DND-41 (cell line): ENCODE data around the gene UPF1.

Experiments used
- CTCF ChIP-seq: IDR thresholded peaks from 2 replicates; pipeline ENCODE4 v1.5.1; 2012; ENCODE audit warnings: borderline replicate concordance, low read length, moderate library complexity, mild to moderate bottlenecking; ENCODE audit not compliant: poor library complexity, severe bottlenecking; ENCODE audit errors: extremely low read depth
- EZH2 ChIP-seq: IDR thresholded peaks from 3 replicates; pipeline ENCODE4 v1.6.1; 2012; ENCODE audit warnings: borderline replicate concordance, low read depth, mild to moderate bottlenecking, moderate library complexity, low read length, inconsistent platforms; ENCODE audit not compliant: severe bottlenecking

DNA sequence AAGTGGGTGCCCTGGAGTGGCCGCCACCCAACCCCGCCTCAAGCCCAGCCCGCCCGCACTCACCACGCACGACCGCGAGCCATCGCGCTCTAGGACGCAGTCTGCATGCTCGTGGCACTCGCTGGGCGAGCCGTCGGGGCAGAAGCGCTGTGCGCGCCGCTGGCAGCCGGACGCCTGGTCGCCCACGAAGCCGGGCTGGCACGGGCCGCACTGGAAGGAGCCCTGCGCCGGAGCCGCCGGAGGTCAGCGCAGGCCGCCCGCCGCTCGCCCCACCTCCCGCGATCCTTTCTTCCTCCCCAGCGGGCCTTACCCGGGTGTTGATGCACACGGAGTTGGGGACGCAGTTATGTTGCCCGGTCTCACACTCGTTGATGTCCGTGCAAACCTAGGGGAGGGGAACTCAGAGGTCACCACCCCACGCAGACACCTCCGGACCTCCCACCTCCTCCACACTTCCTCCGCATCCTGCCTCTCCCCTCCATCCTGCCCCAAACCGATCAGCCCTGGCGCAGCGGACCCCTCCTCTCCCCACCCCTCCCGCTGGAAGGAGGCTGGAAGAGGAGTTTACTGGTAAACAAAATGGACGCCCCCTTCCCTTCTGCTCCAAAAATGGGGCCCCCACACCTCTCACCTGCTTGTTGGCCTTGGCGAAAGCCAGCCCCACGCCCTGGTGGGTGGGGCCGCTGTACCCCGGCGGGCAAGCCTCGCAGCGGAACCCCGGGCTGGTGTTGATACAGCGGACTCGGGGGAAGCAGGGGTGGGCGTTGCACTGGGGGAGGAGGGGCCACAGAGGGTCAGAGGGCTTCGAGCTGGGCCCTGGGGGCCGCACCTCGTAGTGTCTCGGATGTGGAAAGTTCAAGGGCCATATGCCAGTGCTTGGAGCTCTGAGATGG, 43.0 kb upstream of the UPF1 start:
- TF ChIP-seq CTCF (no peak), EZH2 (no peak)
